RWPE2 (cell line): ENCODE measurements around the gene PSIP1.
"Not testable (repeated sequence)": the region's sequence is repeated elsewhere in the genome, so short reads cannot be mapped to it uniquely, and the experiment has no call there.

Experiments used
- ATAC-seq: fragments of 200-7000 bp; cut with Tn5 transposase; 3 replicates; pipeline ENCODE4 v1.9.1; 2021; ENCODE audit warnings: low read depth
- DNase-seq: peaks from one replicate; pipeline ENCODE4 v3.0.0-alpha.2; 2020; ENCODE audit warnings: low spot score
- H3K27ac ChIP-seq: fragments of 450-650 bp; 2 replicates; pipeline ENCODE4 v1.5.1; 2017; ENCODE audit warnings: mild to moderate bottlenecking; ENCODE audit not compliant: poor library complexity, severe bottlenecking
- H3K27me3 ChIP-seq: fragments of 250-450 bp; sonication (Bioruptor Pico); 2 replicates; pipeline ENCODE4 v1.5.1; 2021; ENCODE audit warnings: mild to moderate bottlenecking, moderate library complexity; ENCODE audit not compliant: insufficient read depth, poor library complexity, severe bottlenecking
- H3K36me3 ChIP-seq: fragments of 250-450 bp; sonication (Bioruptor Pico); 2 replicates; pipeline ENCODE4 v1.5.1; 2020; ENCODE audit warnings: low read depth, mild to moderate bottlenecking, moderate library complexity
- H3K4me1 ChIP-seq: fragments of 250-450 bp; sonication (Bioruptor Pico); 2 replicates; pipeline ENCODE4 v1.5.1; 2021; ENCODE audit warnings: mild to moderate bottlenecking, moderate library complexity; ENCODE audit not compliant: insufficient read depth, poor library complexity, severe bottlenecking
- H3K4me3 ChIP-seq: fragments of 250-450 bp; sonication (Bioruptor Pico); 2 replicates; pipeline ENCODE4 v1.5.1; 2021; ENCODE audit warnings: mild to moderate bottlenecking, moderate library complexity; ENCODE audit not compliant: severe bottlenecking
- H3K9me3 ChIP-seq: fragments of 250-450 bp; sonication (Bioruptor Pico); 2 replicates; pipeline ENCODE4 v1.5.1; 2021; ENCODE audit warnings: mild to moderate bottlenecking, moderate library complexity; ENCODE audit not compliant: severe bottlenecking
- TF ChIP-seq, protein P1 (sequence below): fragments of 450-650 bp; IDR thresholded peaks from one replicate; pipeline ENCODE4 v1.5.1; 2017; ENCODE audit warnings: mild to moderate bottlenecking, moderate library complexity; ENCODE audit not compliant: poor library complexity, severe bottlenecking

Gene PSIP1

GRCh38 chr9:15444141-15444540, 66.6 kb downstream of the PSIP1 start:
- ATAC-seq (no peak), DNase-seq (no peak)
- Histone ChIP-seq H3K9me3 (no peaks in the 10 kb centered on the region), H3K4me1 (no peaks in the 10 kb centered on the region), H3K27ac (no peak overlapping the region), H3K36me3 (peaks cover 73% of the 10 kb centered on the region), H3K4me3 (no peak overlapping the region), H3K27me3 (no peaks in the 10 kb centered on the region)
- TF ChIP-seq, protein P1, sequence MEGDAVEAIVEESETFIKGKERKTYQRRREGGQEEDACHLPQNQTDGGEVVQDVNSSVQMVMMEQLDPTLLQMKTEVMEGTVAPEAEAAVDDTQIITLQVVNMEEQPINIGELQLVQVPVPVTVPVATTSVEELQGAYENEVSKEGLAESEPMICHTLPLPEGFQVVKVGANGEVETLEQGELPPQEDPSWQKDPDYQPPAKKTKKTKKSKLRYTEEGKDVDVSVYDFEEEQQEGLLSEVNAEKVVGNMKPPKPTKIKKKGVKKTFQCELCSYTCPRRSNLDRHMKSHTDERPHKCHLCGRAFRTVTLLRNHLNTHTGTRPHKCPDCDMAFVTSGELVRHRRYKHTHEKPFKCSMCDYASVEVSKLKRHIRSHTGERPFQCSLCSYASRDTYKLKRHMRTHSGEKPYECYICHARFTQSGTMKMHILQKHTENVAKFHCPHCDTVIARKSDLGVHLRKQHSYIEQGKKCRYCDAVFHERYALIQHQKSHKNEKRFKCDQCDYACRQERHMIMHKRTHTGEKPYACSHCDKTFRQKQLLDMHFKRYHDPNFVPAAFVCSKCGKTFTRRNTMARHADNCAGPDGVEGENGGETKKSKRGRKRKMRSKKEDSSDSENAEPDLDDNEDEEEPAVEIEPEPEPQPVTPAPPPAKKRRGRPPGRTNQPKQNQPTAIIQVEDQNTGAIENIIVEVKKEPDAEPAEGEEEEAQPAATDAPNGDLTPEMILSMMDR = no peak

GRCh38 chr9:15442264-15442663, 68.5 kb downstream of the PSIP1 start:
- peaks cover 72% of the 10 kb centered on the region for H3K36me3 ChIP-seq
- not testable (repeated sequence) for H3K27ac ChIP-seq, DNase-seq, H3K27me3 ChIP-seq, H3K4me3 ChIP-seq, H3K9me3 ChIP-seq, H3K4me1 ChIP-seq, ATAC-seq

DNA sequence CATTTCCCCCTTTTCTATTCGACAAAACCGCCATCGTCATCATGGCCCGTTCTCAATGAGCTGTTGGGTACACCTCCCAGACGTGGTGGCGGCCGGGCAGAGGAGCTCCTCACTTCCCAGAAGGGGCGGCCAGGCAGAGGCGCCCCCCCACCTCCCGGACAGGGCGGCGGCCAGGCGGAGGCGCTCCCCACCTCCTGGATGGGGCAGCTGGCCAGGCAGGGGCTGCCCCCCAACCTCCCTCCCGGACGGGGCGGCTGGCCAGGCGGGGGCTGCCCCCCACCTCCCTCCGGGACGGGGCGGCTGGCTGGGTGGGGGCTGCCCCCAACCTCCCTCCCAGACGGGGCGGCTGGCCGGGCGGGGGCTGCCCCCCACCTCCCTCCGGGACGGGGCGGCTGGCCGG, 68.9 kb downstream of the PSIP1 start:
- not testable (repeated sequence) for H3K4me1 ChIP-seq, ATAC-seq
- peaks cover 68% of the 10 kb centered on the region for H3K36me3 ChIP-seq

DNA sequence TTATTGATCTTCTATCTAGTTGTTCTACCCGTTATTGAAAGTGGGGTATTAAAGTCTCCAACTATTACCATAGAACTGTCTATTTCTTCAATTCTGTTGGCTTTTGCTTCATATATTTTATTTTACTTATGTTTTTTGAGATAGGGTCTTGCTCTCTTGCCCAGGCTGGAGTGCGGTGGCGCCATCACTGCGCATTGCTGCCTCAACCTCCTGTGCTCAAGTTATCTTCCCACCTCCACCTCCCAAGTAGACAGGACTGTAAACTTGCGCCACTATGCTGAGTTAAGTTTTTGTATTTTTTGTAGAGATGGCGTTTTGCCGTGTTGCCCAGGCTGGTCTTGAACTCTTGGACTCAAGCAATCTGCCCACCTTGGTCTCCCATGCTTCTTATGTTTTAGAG, 71.9 kb downstream of the PSIP1 start:
- peaks cover 60% of the 10 kb centered on the region for H3K36me3 ChIP-seq
- no peaks in the 10 kb centered on the region for H3K9me3 ChIP-seq
- H3K27me3 ChIP-seq = no peaks in the 10 kb centered on the region
- DNase-seq = no peak
- H3K27ac ChIP-seq = no peak overlapping the region
- ATAC-seq = no peak
- TF ChIP-seq, protein P1 = no peak
- H3K4me1 ChIP-seq = no peaks in the 10 kb centered on the region
- H3K4me3 ChIP-seq = no peak overlapping the region

More for the DNA sequence above, 68.9 kb downstream of the PSIP1 start:
- DNase-seq, H3K27me3 ChIP-seq, H3K27ac ChIP-seq, H3K9me3 ChIP-seq, H3K4me3 ChIP-seq: not testable (repeated sequence)

- H3K27me3 ChIP-seq = no peaks in the 10 kb centered on the region
- H3K27ac ChIP-seq = no peak overlapping the region
- no peaks in the 10 kb centered on the region for H3K9me3 ChIP-seq
- H3K36me3 ChIP-seq = peaks cover 62% of the 10 kb centered on the region
- TF ChIP-seq, protein P1 = no peak
- DNase-seq (no peak), ATAC-seq (no peak)
- H3K4me1 ChIP-seq = no peaks in the 10 kb centered on the region
- no peak overlapping the region for H3K4me3 ChIP-seq
Measured at GRCh38 chr9:15433661-15434060, 77.1 kb downstream of the PSIP1 start.

GRCh38 chr9:15433191-15433590, 77.6 kb downstream of the PSIP1 start:
- TF ChIP-seq, protein P1 = no peak
- H3K9me3 ChIP-seq = no peaks in the 10 kb centered on the region
- peaks cover 59% of the 10 kb centered on the region for H3K36me3 ChIP-seq
- no peak overlapping the region for H3K4me3 ChIP-seq
- H3K4me1 ChIP-seq = no peaks in the 10 kb centered on the region
- ATAC-seq = no peak
- no peak for DNase-seq
- H3K27ac ChIP-seq = no peak overlapping the region
- no peaks in the 10 kb centered on the region for H3K27me3 ChIP-seq
